Osteoblast (primary cell): ENCODE results near the gene ATP10D. TPM values are rescaled to one million over a fixed set of nuclear protein-coding genes. Genes with fewer than 3 reads are reported as not detected.

Source experiments
- DNase-seq: peaks from one replicate; pipeline ENCODE4 v3.0.0; 2011; ENCODE audit warnings: low spot score, mixed read lengths; ENCODE audit not compliant: insufficient read length; ENCODE audit errors: missing footprints
- H2AFZ ChIP-seq: 2 replicates; pipeline ENCODE4 v1.6.0; 2011; ENCODE audit warnings: mild to moderate bottlenecking, low read length
- H3K27ac ChIP-seq: 2 replicates; pipeline ENCODE4 v1.5.1; 2011; ENCODE audit warnings: mild to moderate bottlenecking, low read depth, low read length, moderate library complexity
- H3K27me3 ChIP-seq: 2 replicates; pipeline ENCODE4 v1.6.0; 2012; ENCODE audit warnings: mild to moderate bottlenecking, control low read depth, inconsistent platforms, low read length, moderate library complexity; ENCODE audit not compliant: insufficient read depth
- H3K36me3 ChIP-seq: 2 replicates; pipeline ENCODE4 v1.5.1; 2011; ENCODE audit warnings: mild to moderate bottlenecking, low read length, control low read depth, moderate library complexity; ENCODE audit not compliant: insufficient read depth
- H3K4me1 ChIP-seq: 2 replicates; pipeline ENCODE4 v1.5.1; 2011; ENCODE audit warnings: mild to moderate bottlenecking, low read length, control low read depth, moderate library complexity; ENCODE audit not compliant: insufficient read depth
- H3K4me2 ChIP-seq: 2 replicates; pipeline ENCODE4 v1.6.0; 2011; ENCODE audit warnings: mild to moderate bottlenecking, low read length; ENCODE audit not compliant: insufficient read depth
- H3K4me3 ChIP-seq: fragments of 200-600 bp; sonication (generic); 3 replicates; pipeline ENCODE4 v1.5.1; 2012; ENCODE audit warnings: mild to moderate bottlenecking, low read length, inconsistent platforms; ENCODE audit not compliant: insufficient read depth
- H3K79me2 ChIP-seq: 2 replicates; pipeline ENCODE4 v1.6.0; 2012; ENCODE audit warnings: mild to moderate bottlenecking, low read length, control low read depth, inconsistent platforms; ENCODE audit not compliant: insufficient read depth
- H3K9me3 ChIP-seq: 2 replicates; pipeline ENCODE4 v1.5.1; 2011; ENCODE audit warnings: low read depth, low read length, control low read depth
- H4K20me1 ChIP-seq: 2 replicates; pipeline ENCODE4 v1.6.0; 2012; ENCODE audit warnings: mild to moderate bottlenecking, low read length, control low read depth; ENCODE audit not compliant: insufficient read depth
- total RNA-seq: library from RNA; depleted of rRNA; stranded (reverse); fragments of >200 nt; gene quantifications from 2 replicates; pipeline ENCODE4 v1.2.3, GENCODE V29; 2012
- TF ChIP-seq, protein P1 (sequence below): IDR thresholded peaks from 2 replicates; pipeline ENCODE4 v1.5.1; 2011; ENCODE audit warnings: mild to moderate bottlenecking, low read depth, low read length, moderate library complexity; ENCODE audit errors: extremely low read depth

ATP10D gene
- total RNA-seq, 1 donor = 51.8 TPM

DNA sequence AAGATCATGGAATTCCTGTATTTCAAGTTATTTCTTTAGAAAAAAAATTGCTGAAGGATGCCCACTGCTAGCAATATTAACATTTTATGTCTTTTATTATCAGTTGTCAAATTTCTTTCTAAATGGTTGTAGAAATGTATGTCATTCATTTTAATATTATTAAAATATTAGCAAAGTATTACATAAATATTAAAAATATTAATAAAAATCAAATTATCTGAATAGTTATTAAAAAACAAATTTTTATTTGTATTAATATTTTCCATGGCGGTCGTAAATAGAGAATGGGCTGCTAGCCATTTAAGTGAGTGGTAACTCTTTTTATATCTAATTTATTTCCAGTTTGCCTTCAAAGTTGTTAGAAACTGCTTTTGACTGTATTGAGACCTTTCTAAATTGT, 72.2 kb downstream of the ATP10D start:
- TF ChIP-seq, protein P1, sequence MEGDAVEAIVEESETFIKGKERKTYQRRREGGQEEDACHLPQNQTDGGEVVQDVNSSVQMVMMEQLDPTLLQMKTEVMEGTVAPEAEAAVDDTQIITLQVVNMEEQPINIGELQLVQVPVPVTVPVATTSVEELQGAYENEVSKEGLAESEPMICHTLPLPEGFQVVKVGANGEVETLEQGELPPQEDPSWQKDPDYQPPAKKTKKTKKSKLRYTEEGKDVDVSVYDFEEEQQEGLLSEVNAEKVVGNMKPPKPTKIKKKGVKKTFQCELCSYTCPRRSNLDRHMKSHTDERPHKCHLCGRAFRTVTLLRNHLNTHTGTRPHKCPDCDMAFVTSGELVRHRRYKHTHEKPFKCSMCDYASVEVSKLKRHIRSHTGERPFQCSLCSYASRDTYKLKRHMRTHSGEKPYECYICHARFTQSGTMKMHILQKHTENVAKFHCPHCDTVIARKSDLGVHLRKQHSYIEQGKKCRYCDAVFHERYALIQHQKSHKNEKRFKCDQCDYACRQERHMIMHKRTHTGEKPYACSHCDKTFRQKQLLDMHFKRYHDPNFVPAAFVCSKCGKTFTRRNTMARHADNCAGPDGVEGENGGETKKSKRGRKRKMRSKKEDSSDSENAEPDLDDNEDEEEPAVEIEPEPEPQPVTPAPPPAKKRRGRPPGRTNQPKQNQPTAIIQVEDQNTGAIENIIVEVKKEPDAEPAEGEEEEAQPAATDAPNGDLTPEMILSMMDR = no peak
- H3K9me3 ChIP-seq = no peaks in the 10 kb centered on the region
- DNase-seq = no peak
- H3K79me2 ChIP-seq = no peaks in the 10 kb centered on the region
- no peaks in the 10 kb centered on the region for H4K20me1 ChIP-seq
- no peak overlapping the region for H3K4me3 ChIP-seq
- H3K4me1 ChIP-seq = no peaks in the 10 kb centered on the region
- H2AFZ ChIP-seq = no peak overlapping the region
- H3K36me3 ChIP-seq = peaks cover 46% of the 10 kb centered on the region
- H3K27ac ChIP-seq = no peak overlapping the region
- H3K4me2 ChIP-seq = no peak overlapping the region
- H3K27me3 ChIP-seq = no peaks in the 10 kb centered on the region

DNA sequence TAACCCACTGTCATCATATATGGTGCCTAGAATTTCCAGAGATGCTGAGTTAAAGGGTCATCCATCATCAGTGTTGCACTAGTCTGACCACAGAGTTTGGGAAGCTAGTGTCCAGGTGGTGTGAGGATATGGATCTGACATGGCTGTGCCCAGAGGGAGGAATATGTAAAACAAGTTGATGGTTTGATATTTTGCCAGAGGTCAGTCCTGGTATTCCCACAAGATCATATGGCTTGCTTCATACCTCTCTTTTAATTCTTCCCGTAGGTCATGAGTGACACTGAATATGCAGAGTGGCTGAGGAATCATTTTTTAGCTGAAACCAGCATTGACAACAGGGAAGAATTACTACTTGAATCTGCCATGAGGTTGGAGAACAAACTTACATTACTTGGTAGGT, 75.6 kb downstream of the ATP10D start:
- H3K9me3 ChIP-seq = no peaks in the 10 kb centered on the region
- peaks cover 39% of the 10 kb centered on the region for H3K36me3 ChIP-seq
- H3K4me3 ChIP-seq = no peak overlapping the region
- TF ChIP-seq, protein P1 = no peak
- no peaks in the 10 kb centered on the region for H3K79me2 ChIP-seq
- no peak overlapping the region for H3K27ac ChIP-seq
- H3K27me3 ChIP-seq = no peaks in the 10 kb centered on the region
- H3K4me2 ChIP-seq = no peak overlapping the region
- H2AFZ ChIP-seq = no peak overlapping the region
- peaks cover 5% of the 10 kb centered on the region for H3K4me1 ChIP-seq
- no peaks in the 10 kb centered on the region for H4K20me1 ChIP-seq
- no peak for DNase-seq

GRCh38 chr4:47561331-47561730, 76.3 kb downstream of the ATP10D start:
- TF ChIP-seq, protein P1 = no peak
- peaks cover 39% of the 10 kb centered on the region for H3K36me3 ChIP-seq
- H4K20me1 ChIP-seq = no peaks in the 10 kb centered on the region
- no peak overlapping the region for H3K27ac ChIP-seq
- H3K79me2 ChIP-seq = no peaks in the 10 kb centered on the region
- no peaks in the 10 kb centered on the region for H3K9me3 ChIP-seq
- no peak overlapping the region for H3K4me3 ChIP-seq
- H3K27me3 ChIP-seq = no peaks in the 10 kb centered on the region
- H3K4me2 ChIP-seq = no peak overlapping the region
- no peak for DNase-seq
- peaks cover 9% of the 10 kb centered on the region for H3K4me1 ChIP-seq
- no peak overlapping the region for H2AFZ ChIP-seq

DNA sequence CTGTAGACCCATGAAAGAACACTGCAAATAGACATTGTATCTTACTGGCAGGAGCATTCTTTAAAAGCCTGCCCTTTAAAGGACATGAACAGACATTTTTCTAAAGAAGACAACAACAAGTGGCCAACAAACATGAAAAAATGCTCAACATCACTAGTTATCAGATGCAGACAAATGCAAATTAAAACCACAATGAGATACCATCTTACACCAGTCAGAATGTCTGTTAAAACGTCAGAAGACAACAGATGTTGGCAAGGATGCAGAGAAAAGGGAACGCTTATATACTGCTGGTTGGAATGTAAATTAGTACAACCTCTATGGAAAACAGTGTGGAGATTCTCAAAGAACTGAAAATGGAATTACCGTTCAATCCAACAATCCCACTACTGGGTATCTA, 77.2 kb downstream of the ATP10D start:
- no peak for DNase-seq

More for the DNA sequence above, 77.2 kb downstream of the ATP10D start:
- Histone ChIP-seq H3K4me3 (no peak overlapping the region), H3K27ac (no peak overlapping the region), H3K36me3 (peaks cover 45% of the 10 kb centered on the region), H2AFZ (no peak overlapping the region), H3K4me1 (peaks cover 9% of the 10 kb centered on the region), H4K20me1 (no peaks in the 10 kb centered on the region), H3K4me2 (no peak overlapping the region), H3K9me3 (no peaks in the 10 kb centered on the region), H3K27me3 (no peaks in the 10 kb centered on the region), H3K79me2 (no peaks in the 10 kb centered on the region)
- TF ChIP-seq, protein P1 = no peak
